Endothelial cell (in vitro differentiated cells): ENCODE data around the gene TMPRSS13. TPM values are rescaled to one million over a fixed set of nuclear protein-coding genes. Genes with fewer than 3 reads are reported as not detected.

ENCODE experiments used
- DNase-seq: peaks from one replicate; pipeline ENCODE4 v3.0.0; 2021; ENCODE audit warnings: low spot score
- H3K27ac Mint-ChIP-seq: one replicate; pipeline ENCODE4 v1.8.0; 2021; ENCODE audit warnings: mixed read lengths, inconsistent platforms; ENCODE audit not compliant: unreplicated experiment
- H3K27me3 Mint-ChIP-seq: one replicate; pipeline ENCODE4 v1.8.0; 2021; ENCODE audit warnings: mild to moderate bottlenecking, moderate library complexity, mixed read lengths, inconsistent platforms; ENCODE audit not compliant: unreplicated experiment
- H3K36me3 Mint-ChIP-seq: one replicate; pipeline ENCODE4 v1.8.0; 2021; ENCODE audit warnings: mild to moderate bottlenecking, low read depth, mixed read lengths, inconsistent platforms; ENCODE audit not compliant: unreplicated experiment
- H3K4me1 Mint-ChIP-seq: one replicate; pipeline ENCODE4 v1.8.0; 2021; ENCODE audit warnings: mild to moderate bottlenecking, mixed read lengths, inconsistent platforms; ENCODE audit not compliant: unreplicated experiment
- H3K4me3 Mint-ChIP-seq: one replicate; pipeline ENCODE4 v1.8.0; 2021; ENCODE audit warnings: mild to moderate bottlenecking, mixed read lengths, inconsistent platforms; ENCODE audit not compliant: unreplicated experiment
- H3K9me3 Mint-ChIP-seq: one replicate; pipeline ENCODE4 v1.8.0; 2021; ENCODE audit warnings: mixed read lengths, inconsistent platforms; ENCODE audit not compliant: unreplicated experiment
- total RNA-seq: library from RNA; stranded (reverse); fragmentation: NEBNext Ultra II Directional; extraction: Animal tissue kit (Norgen Biotek cat#: 25700); gene quantifications from one replicate; pipeline ENCODE4 v1.2.1, GENCODE V29; 2021; ENCODE audit not compliant: unreplicated experiment
- TF ChIP-seq, protein P1 (sequence below): fragments of 200-600 bp; sonication (generic); IDR thresholded peaks from one replicate; pipeline ENCODE4 v1.5.0; 2021; ENCODE audit warnings: antibody characterized with exemption; ENCODE audit not compliant: unreplicated experiment

The TMPRSS13 gene
- total RNA-seq, 1 donor from 2014 or later: 1.8 TPM

DNA sequence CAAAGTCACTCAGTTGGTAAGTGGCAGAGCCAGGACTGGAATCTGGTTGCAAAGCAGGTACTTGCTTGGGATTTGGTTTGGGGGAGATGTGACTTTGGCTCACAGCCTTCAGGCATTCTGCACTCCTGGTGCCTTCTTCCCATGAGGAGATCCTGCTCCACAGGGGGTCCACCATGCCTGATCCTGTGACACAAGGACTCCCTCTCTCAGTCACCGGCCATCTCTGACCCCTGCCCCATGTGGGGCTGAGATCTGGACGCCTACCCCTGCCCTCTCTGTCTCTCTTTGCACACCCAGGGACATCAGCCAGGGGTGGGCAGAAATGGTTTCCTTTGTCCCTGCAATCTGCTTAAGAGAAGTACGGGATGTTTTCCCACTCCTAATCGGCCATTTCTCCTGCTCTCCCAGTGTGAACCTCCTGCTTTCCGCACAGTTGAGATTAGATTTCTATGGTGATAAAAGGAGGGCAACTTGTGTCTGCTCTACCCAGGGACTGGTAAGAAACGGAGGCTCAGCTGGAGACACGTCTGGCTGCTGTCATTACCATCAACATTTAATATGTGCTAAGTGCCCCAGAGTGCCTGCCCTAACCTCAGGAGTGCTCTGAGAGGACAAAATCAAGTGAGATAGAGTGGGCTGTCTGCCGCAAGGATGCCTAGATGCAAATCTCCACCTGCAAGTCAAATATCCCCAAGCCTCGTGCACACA is 41.6 kb downstream of the TMPRSS13 start:
- H3K4me3 Mint-ChIP-seq: no peak overlapping the region
- no peak for DNase-seq
- H3K9me3 Mint-ChIP-seq: no peaks in the 10 kb centered on the region

GRCh38 chr11:117885777-117886176 is 43.4 kb downstream of the TMPRSS13 start:
- DNase-seq: no peak
- Mint-ChIP-seq H3K9me3 (no peaks in the 10 kb centered on the region), H3K36me3 (no peaks in the 10 kb centered on the region), H3K27me3 (peaks cover 6% of the 10 kb centered on the region), H3K4me1 (no peaks in the 10 kb centered on the region), H3K4me3 (no peak overlapping the region), H3K27ac (no peak overlapping the region)
- TF ChIP-seq, protein P1, sequence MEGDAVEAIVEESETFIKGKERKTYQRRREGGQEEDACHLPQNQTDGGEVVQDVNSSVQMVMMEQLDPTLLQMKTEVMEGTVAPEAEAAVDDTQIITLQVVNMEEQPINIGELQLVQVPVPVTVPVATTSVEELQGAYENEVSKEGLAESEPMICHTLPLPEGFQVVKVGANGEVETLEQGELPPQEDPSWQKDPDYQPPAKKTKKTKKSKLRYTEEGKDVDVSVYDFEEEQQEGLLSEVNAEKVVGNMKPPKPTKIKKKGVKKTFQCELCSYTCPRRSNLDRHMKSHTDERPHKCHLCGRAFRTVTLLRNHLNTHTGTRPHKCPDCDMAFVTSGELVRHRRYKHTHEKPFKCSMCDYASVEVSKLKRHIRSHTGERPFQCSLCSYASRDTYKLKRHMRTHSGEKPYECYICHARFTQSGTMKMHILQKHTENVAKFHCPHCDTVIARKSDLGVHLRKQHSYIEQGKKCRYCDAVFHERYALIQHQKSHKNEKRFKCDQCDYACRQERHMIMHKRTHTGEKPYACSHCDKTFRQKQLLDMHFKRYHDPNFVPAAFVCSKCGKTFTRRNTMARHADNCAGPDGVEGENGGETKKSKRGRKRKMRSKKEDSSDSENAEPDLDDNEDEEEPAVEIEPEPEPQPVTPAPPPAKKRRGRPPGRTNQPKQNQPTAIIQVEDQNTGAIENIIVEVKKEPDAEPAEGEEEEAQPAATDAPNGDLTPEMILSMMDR: no peak

More for the DNA sequence above, 41.6 kb downstream of the TMPRSS13 start:
- H3K27ac Mint-ChIP-seq: no peak overlapping the region
- TF ChIP-seq, protein P1: no peak
- H3K27me3 Mint-ChIP-seq: peaks cover 3% of the 10 kb centered on the region
- H3K36me3 Mint-ChIP-seq: no peaks in the 10 kb centered on the region
- H3K4me1 Mint-ChIP-seq: no peaks in the 10 kb centered on the region

DNA sequence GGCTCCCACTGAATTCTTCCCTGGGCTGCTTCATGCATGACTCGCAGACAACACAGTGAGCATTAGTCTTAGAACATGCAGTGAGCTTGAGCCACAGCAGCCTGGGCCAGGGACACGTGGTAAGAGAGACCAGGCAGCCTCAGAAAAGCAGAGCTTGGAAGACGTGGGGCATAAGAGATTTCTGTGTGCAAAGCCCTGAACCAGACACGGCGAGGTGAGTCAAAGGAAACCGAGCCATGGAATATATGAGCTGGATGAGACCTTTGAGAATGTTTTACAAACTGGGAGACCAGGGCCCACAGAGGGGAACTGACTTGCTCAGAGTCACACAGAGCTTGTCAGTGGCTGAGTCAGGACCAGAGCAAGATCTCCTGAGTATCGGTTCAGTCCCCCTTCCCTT is 44.2 kb downstream of the TMPRSS13 start:
- H3K4me3 Mint-ChIP-seq: no peak overlapping the region
- DNase-seq: no peak
- H3K27ac Mint-ChIP-seq: no peak overlapping the region
- TF ChIP-seq, protein P1: no peak
- H3K36me3 Mint-ChIP-seq: no peaks in the 10 kb centered on the region
- H3K4me1 Mint-ChIP-seq: no peaks in the 10 kb centered on the region
- H3K27me3 Mint-ChIP-seq: peaks cover 9% of the 10 kb centered on the region
- no peaks in the 10 kb centered on the region for H3K9me3 Mint-ChIP-seq

GRCh38 chr11:117883063-117883462 is 46.1 kb downstream of the TMPRSS13 start:
- Mint-ChIP-seq H3K36me3 (no peaks in the 10 kb centered on the region), H3K9me3 (no peaks in the 10 kb centered on the region), H3K4me3 (no peak overlapping the region), H3K27ac (no peak overlapping the region), H3K27me3 (peaks cover 14% of the 10 kb centered on the region), H3K4me1 (no peaks in the 10 kb centered on the region)
- TF ChIP-seq, protein P1: no peak
- no peak for DNase-seq

DNA sequence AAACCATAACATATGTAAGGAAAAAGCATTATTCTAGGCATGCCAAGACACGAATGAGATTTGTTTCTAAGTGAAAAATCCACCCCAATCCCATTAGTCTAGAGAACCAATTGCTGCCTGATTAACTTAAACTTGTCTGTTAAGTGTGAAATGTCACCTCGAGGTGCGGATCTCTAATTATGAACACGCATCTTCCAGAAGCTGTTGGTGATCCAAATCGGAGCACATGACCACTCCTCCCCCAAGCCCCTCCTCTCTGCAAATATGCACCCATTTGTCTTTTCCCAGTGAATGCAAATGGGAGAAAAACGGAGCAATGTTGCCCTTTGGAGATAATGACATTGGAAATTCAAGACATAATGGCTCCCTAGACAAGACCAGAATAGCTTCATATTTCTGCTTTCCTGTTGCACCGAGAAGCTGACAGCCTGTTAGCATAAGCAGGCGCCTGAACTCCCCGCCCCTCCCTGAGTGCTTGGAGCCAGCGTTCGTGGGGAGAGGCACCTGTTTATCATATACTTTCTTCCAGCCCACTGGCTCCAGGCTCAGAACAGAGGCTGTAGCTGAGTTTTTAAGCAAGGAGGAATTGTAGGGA is 46.8 kb downstream of the TMPRSS13 start:
- H3K4me3 Mint-ChIP-seq: no peak overlapping the region
- peaks cover 17% of the 10 kb centered on the region for H3K27me3 Mint-ChIP-seq
- TF ChIP-seq, protein P1: no peak
- no peak for DNase-seq
- no peaks in the 10 kb centered on the region for H3K9me3 Mint-ChIP-seq
- no peak overlapping the region for H3K27ac Mint-ChIP-seq
- H3K4me1 Mint-ChIP-seq: peaks cover 1% of the 10 kb centered on the region
- no peaks in the 10 kb centered on the region for H3K36me3 Mint-ChIP-seq
